Natural killer cell (primary cell): ENCODE measurements around the gene EDNRB. TPM values are rescaled to one million over a fixed set of nuclear protein-coding genes. Genes with fewer than 3 reads are reported as not detected.

Experiments
- ATAC-seq, 3 donors: fragments of 150-1000 bp in 2 of 3; fragments of 200-7000 bp in 1 of 3; cut with Tn5 transposase; 1 replicate in 1 of 3; 2 replicates in 2 of 3; pipeline ENCODE4 v1.10.0; 2021; ENCODE audit warnings: mild to moderate bottlenecking in 2 of 3, moderate library complexity in 2 of 3
- DNase-seq, 2 donors: peaks; one replicate each; pipeline versions ENCODE4 v3.0.0 to v3.0.0-alpha.2; 2013 to 2021; ENCODE audit warnings: mixed read lengths in 1 of 2
- H3K27ac ChIP-seq: one replicate; pipeline ENCODE4 v1.5.1; 2013; ENCODE audit warnings: mild to moderate bottlenecking, low read length
- H3K27me3 ChIP-seq: one replicate; pipeline ENCODE4 v1.6.1; 2013; ENCODE audit warnings: low read length; ENCODE audit not compliant: control insufficient read depth, insufficient read depth
- H3K36me3 ChIP-seq: one replicate; pipeline ENCODE4 v1.6.1; 2013; ENCODE audit warnings: low read length; ENCODE audit not compliant: control insufficient read depth, insufficient read depth
- H3K4me1 ChIP-seq: one replicate; pipeline ENCODE4 v1.6.1; 2013; ENCODE audit warnings: low read length; ENCODE audit not compliant: control insufficient read depth, insufficient read depth
- H3K4me3 ChIP-seq: one replicate; pipeline ENCODE4 v1.5.1; 2013; ENCODE audit warnings: low read length
- H3K9me3 ChIP-seq: one replicate; pipeline ENCODE4 v1.6.1; 2013; ENCODE audit warnings: low read length; ENCODE audit not compliant: control insufficient read depth, insufficient read depth
- H3K27ac Mint-ChIP-seq, 2 donors: one replicate each; pipeline ENCODE4 v1.8.0; 2022; ENCODE audit warnings: mild to moderate bottlenecking in 2 of 2, mixed read lengths in 2 of 2, moderate library complexity in 1 of 2
- H3K27me3 Mint-ChIP-seq, 2 donors: one replicate each; pipeline ENCODE4 v1.8.0; 2022; ENCODE audit warnings: low read depth in 2 of 2, mixed read lengths in 2 of 2
- H3K36me3 Mint-ChIP-seq: one replicate; pipeline ENCODE4 v1.8.0; 2022; ENCODE audit warnings: mixed read lengths
- H3K4me1 Mint-ChIP-seq, 2 donors: one replicate each; pipeline ENCODE4 v1.8.0; 2022; ENCODE audit warnings: mixed read lengths in 2 of 2
- H3K4me3 Mint-ChIP-seq: one replicate; pipeline ENCODE4 v1.8.0; 2022; ENCODE audit warnings: mild to moderate bottlenecking, moderate library complexity, mixed read lengths
- H3K9me3 Mint-ChIP-seq, 2 donors: one replicate each; pipeline ENCODE4 v1.8.0; 2022; ENCODE audit warnings: mixed read lengths in 2 of 2
- CTCF ChIP-seq: fragments of 200-600 bp; IDR thresholded peaks from one replicate; pipeline ENCODE4 v1.8.0; 2022; ENCODE audit warnings: antibody characterized with exemption
- WGBS: methylation state at CpG from one replicate; pipeline ENCODE4 v1.1.7; 2013; ENCODE audit warnings: missing lambda C conversion rate; ENCODE audit not compliant: insufficient coverage; 5-methylcytosine and 5-hydroxymethylcytosine counted together
- intact Hi-C: fragments of 100-400 bp; cut with micrococcal nuclease; formaldehyde crosslinking; loops from one replicate; pipeline ENCODE4 v1.14.2; 2022
- total RNA-seq, 4 donors: library from RNA; stranded (reverse); fragments of 120-200 nt in 1 of 4; gene quantifications; one replicate each; pipeline versions ENCODE4 v1.2.3 to v1.2.4, GENCODE V29; 2013 to 2022

Gene EDNRB
- total RNA-seq, 3 donors from 2014 or later (not counting 1 experiment from before 2014, with no cell fraction given) = not detected

DNA sequence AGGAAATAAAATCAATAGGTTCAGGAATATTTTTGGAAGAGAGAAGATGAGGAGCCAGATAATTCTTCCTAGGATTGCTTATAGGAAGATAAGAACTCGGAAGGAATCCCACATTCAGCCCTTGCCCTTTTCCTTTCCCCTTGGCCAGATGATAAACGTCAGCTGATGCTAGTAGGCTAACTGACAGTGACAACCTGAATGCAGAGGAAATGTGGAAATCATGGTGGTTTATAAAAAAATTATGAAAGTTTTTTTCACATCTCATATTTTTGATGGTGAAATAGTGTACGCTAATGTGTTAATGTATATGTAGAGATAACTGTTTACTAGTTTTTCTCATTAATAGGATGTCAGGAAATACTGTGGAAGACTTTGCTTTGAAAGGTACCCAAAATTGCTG, 56.9 kb downstream of the EDNRB start:
- intact Hi-C loops = no loop called here
- Histone ChIP-seq H3K9me3 (no peaks in the 10 kb centered on the region), H3K27me3 (no peaks in the 10 kb centered on the region), H3K4me1 (no peaks in the 10 kb centered on the region), H3K27ac (no peak overlapping the region), H3K4me3 (no peak overlapping the region), H3K36me3 (no peaks in the 10 kb centered on the region)
- Mint-ChIP-seq H3K36me3 (no peaks in the 10 kb centered on the region), H3K27me3 (peaks cover 8 to 15% of the 10 kb centered on the region in 2 donors), H3K27ac (no peak overlapping the region), H3K4me3 (no peak overlapping the region), H3K4me1 (no peaks in the 10 kb centered on the region), H3K9me3 (peaks cover 0 to 5% of the 10 kb centered on the region in 2 donors)
- no peak for DNase-seq
- 20% methylated on average over 1 of the region's 3 CpGs for WGBS
- no peak for ATAC-seq
- no peak for TF ChIP-seq CTCF

GRCh38 chr13:77860507-77860981, 58.1 kb downstream of the EDNRB start:
- ATAC-seq (no peak), DNase-seq (no peak)
- Histone ChIP-seq H3K4me1 (no peaks in the 10 kb centered on the region), H3K36me3 (no peaks in the 10 kb centered on the region), H3K9me3 (no peaks in the 10 kb centered on the region), H3K27me3 (no peaks in the 10 kb centered on the region), H3K4me3 (no peak overlapping the region), H3K27ac (no peak overlapping the region)
- H3K9me3 Mint-ChIP-seq = peaks cover 0 to 5% of the 10 kb centered on the region in 2 donors
- H3K4me1 Mint-ChIP-seq = no peaks in the 10 kb centered on the region
- H3K36me3 Mint-ChIP-seq = no peaks in the 10 kb centered on the region
- H3K27ac Mint-ChIP-seq = no peak overlapping the region
- no CpG with 5 or more reads among the region's 1 CpG for WGBS
- TF ChIP-seq CTCF = no peak
- H3K4me3 Mint-ChIP-seq = no peak overlapping the region
- H3K27me3 Mint-ChIP-seq = peaks cover 8 to 15% of the 10 kb centered on the region in 2 donors
- intact Hi-C loops = no loop called here

- intact Hi-C loops = no loop called here
- Histone ChIP-seq H3K9me3 (no peaks in the 10 kb centered on the region), H3K4me3 (no peak overlapping the region), H3K27ac (no peak overlapping the region), H3K36me3 (no peaks in the 10 kb centered on the region), H3K4me1 (no peaks in the 10 kb centered on the region), H3K27me3 (no peaks in the 10 kb centered on the region)
- no peak overlapping the region for H3K27ac Mint-ChIP-seq
- H3K4me3 Mint-ChIP-seq = no peak overlapping the region
- DNase-seq (no peak), ATAC-seq (no peak)
- peaks cover 0 to 5% of the 10 kb centered on the region in 2 donors for H3K9me3 Mint-ChIP-seq
- H3K36me3 Mint-ChIP-seq = no peaks in the 10 kb centered on the region
- WGBS = 86% methylated on average over 7 of the region's 8 CpGs
- H3K4me1 Mint-ChIP-seq = no peaks in the 10 kb centered on the region
- TF ChIP-seq CTCF = no peak
- H3K27me3 Mint-ChIP-seq = peaks cover 8 to 15% of the 10 kb centered on the region in 2 donors
Observed at GRCh38 chr13:77859450-77859849, 59.2 kb downstream of the EDNRB start.

GRCh38 chr13:77857531-77858209, 61.0 kb downstream of the EDNRB start:
- ATAC-seq (no peak), DNase-seq (no peak)
- Histone ChIP-seq H3K36me3 (no peaks in the 10 kb centered on the region), H3K27ac (no peak overlapping the region), H3K9me3 (no peaks in the 10 kb centered on the region), H3K4me1 (no peaks in the 10 kb centered on the region), H3K4me3 (no peak overlapping the region), H3K27me3 (no peaks in the 10 kb centered on the region)
- Mint-ChIP-seq H3K4me3 (no peak overlapping the region), H3K27ac (no peak overlapping the region), H3K36me3 (no peaks in the 10 kb centered on the region), H3K9me3 (peaks cover 0 to 3% of the 10 kb centered on the region in 2 donors), H3K4me1 (no peaks in the 10 kb centered on the region), H3K27me3 (peaks cover under 1 to 6% of the 10 kb centered on the region in 2 donors)
- TF ChIP-seq CTCF = no peak
- intact Hi-C loops = no loop called here
